Gastroesophageal sphincter (tissue), 3 donors: ENCODE results near the gene SOHLH1.

Source experiments
- EP300 ChIP-seq: sonication (generic); formaldehyde crosslinking; IDR thresholded peaks from one replicate; pipeline ENCODE4 v1.6.1; 2017; ENCODE audit warnings: antibody characterized with exemption, mild to moderate bottlenecking
- POLR2A ChIP-seq, 2 donors: fragments of 450-650 bp; IDR thresholded peaks; one replicate each; pipeline ENCODE4 v1.6.1; 2017; ENCODE audit warnings: antibody characterized with exemption in 2 of 2, mild to moderate bottlenecking in 2 of 2, moderate library complexity in 1 of 2
- TF ChIP-seq, protein P1 (sequence below), 4 experiments: fragments of 200-600 bp in 2 of 4; fragments of 450-650 bp in 2 of 4; sonication (generic) in 1 of 4; IDR thresholded peaks; one replicate each; pipeline ENCODE4 v1.5.1; 2017 to 2019; ENCODE audit warnings: antibody characterized with exemption in 4 of 4, mild to moderate bottlenecking in 2 of 4, moderate library complexity in 2 of 4

DNA sequence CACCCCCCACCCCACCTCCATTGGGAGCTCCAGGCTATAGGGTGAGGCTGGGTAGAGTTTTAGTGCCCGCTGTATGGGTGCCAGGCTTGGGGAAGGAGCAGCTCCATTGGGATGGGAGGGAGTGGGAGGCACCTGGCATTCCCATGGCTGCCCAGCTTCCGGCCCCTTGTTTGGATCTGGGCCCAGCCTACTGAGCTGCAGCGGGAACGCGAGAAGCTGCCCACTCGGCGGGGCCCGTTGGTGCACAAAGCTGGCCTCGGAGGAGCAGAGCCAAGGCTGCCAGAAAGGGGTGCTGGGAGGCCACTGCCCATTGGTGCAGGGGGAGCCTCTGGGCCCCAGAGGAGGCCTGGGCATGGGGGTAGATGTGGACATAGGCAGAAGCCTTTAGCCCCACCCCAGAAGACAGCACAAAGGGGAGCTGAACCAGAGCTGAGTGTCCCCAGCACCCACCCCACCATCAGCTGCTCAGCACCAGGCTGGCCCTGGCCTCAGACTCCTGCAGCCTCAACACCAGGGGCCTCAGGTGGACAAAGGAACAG is 31.7 kb downstream of the SOHLH1 start:
- TF ChIP-seq, protein P1, sequence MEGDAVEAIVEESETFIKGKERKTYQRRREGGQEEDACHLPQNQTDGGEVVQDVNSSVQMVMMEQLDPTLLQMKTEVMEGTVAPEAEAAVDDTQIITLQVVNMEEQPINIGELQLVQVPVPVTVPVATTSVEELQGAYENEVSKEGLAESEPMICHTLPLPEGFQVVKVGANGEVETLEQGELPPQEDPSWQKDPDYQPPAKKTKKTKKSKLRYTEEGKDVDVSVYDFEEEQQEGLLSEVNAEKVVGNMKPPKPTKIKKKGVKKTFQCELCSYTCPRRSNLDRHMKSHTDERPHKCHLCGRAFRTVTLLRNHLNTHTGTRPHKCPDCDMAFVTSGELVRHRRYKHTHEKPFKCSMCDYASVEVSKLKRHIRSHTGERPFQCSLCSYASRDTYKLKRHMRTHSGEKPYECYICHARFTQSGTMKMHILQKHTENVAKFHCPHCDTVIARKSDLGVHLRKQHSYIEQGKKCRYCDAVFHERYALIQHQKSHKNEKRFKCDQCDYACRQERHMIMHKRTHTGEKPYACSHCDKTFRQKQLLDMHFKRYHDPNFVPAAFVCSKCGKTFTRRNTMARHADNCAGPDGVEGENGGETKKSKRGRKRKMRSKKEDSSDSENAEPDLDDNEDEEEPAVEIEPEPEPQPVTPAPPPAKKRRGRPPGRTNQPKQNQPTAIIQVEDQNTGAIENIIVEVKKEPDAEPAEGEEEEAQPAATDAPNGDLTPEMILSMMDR (IDR thresholded peaks at IDR 0.05): no peak
- TF ChIP-seq EP300 (no peak), POLR2A (IDR thresholded peaks at IDR 0.05) (no peak)
